Ishikawa (cell line): ENCODE data around the gene ELOVL6.

Experiments used
- CEBPB ChIP-seq: IDR thresholded peaks from 2 replicates; pipeline ENCODE4 v1.6.1; 2012
- TAF1 ChIP-seq: IDR thresholded peaks from 2 replicates; pipeline ENCODE4 v1.6.1; 2012; ENCODE audit warnings: low read depth, mild to moderate bottlenecking
- TCF12 ChIP-seq: IDR thresholded peaks from 2 replicates; pipeline ENCODE4 v1.6.1; 2012; ENCODE audit warnings: low read depth
- TEAD4 ChIP-seq: IDR thresholded peaks from 2 replicates; pipeline ENCODE4 v1.6.1; 2012
- YY1 ChIP-seq: IDR thresholded peaks from 2 replicates; pipeline ENCODE4 v1.6.1; 2012; ENCODE audit warnings: low read depth
- TF ChIP-seq, protein P1 (sequence below): IDR thresholded peaks from 2 replicates; pipeline ENCODE4 v1.6.1; 2012

- TF ChIP-seq TCF12 (no peak), YY1 (no peak), TAF1 (no peak), TEAD4 (no peak), CEBPB (no peak)
- TF ChIP-seq, protein P1, sequence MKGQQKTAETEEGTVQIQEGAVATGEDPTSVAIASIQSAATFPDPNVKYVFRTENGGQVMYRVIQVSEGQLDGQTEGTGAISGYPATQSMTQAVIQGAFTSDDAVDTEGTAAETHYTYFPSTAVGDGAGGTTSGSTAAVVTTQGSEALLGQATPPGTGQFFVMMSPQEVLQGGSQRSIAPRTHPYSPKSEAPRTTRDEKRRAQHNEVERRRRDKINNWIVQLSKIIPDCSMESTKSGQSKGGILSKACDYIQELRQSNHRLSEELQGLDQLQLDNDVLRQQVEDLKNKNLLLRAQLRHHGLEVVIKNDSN: no peak
Observed at GRCh38 chr4:110138551-110138950, 59.9 kb downstream of the ELOVL6 start.
